ENCODE measurements around the gene CRCP. TPM values are rescaled to one million over a fixed set of nuclear protein-coding genes. Genes with fewer than 3 reads are reported as not detected.

Gene CRCP
- total and polyA plus RNA-seq, 2 of the 13 experiments (the other 11 are each of a cell fraction or from before 2014, with no cell fraction given), result 22.7 to 31.0 TPM

- TF ChIP-seq GTF3A (CRISPR knock-in tag; conservative IDR thresholded peaks at IDR 0.05), result no peak
- no peak for TF ChIP-seq LRRFIP1 (CRISPR knock-in tag; conservative IDR thresholded peaks at IDR 0.05)
- TF ChIP-seq HNRNPK (IDR thresholded peaks at IDR 0.05; ENCODE audit: low read depth, low read length, poor library complexity, severe bottlenecking), result no peak
- no peak for TF ChIP-seq ZNF75D (CRISPR knock-in tag; IDR thresholded peaks at IDR 0.05; ENCODE audit: borderline replicate concordance)
- no peak for TF ChIP-seq KLF16 (CRISPR knock-in tag; IDR thresholded peaks at IDR 0.05)
- TF ChIP-seq ZNF768 (CRISPR knock-in tag; IDR thresholded peaks at IDR 0.05), result no peak
- TF ChIP-seq IRF1 (CRISPR knock-in tag; IDR thresholded peaks at IDR 0.05; ENCODE audit: low read depth), result no peak
- no peak for TF ChIP-seq MED8 (CRISPR knock-in tag; IDR thresholded peaks at IDR 0.05; ENCODE audit: insufficient replicate concordance)
- TF ChIP-seq ZNF569 (CRISPR knock-in tag; IDR thresholded peaks at IDR 0.05; ENCODE audit: borderline replicate concordance), result no peak
- 0 out of 2 replicates have a peak, but pooled peaks have one; percentile 20 for TF ChIP-seq THAP11 (CRISPR knock-in tag; IDR thresholded peaks at IDR 0.05)
- TF ChIP-seq ZBTB10 (CRISPR knock-in tag; IDR thresholded peaks at IDR 0.05; ENCODE audit: borderline replicate concordance), result no peak
- TF ChIP-seq IRF9 (CRISPR knock-in tag; IDR thresholded peaks at IDR 0.05; ENCODE audit: borderline replicate concordance), result no peak
- TF ChIP-seq RFX1 (IDR thresholded peaks at IDR 0.05), result no peak
- TF ChIP-seq, protein P1, sequence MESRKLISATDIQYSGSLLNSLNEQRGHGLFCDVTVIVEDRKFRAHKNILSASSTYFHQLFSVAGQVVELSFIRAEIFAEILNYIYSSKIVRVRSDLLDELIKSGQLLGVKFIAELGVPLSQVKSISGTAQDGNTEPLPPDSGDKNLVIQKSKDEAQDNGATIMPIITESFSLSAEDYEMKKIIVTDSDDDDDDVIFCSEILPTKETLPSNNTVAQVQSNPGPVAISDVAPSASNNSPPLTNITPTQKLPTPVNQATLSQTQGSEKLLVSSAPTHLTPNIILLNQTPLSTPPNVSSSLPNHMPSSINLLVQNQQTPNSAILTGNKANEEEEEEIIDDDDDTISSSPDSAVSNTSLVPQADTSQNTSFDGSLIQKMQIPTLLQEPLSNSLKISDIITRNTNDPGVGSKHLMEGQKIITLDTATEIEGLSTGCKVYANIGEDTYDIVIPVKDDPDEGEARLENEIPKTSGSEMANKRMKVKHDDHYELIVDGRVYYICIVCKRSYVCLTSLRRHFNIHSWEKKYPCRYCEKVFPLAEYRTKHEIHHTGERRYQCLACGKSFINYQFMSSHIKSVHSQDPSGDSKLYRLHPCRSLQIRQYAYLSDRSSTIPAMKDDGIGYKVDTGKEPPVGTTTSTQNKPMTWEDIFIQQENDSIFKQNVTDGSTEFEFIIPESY (CRISPR knock-in tag; IDR thresholded peaks at IDR 0.05), result peak; percentile 92
- no peak for TF ChIP-seq ZNF513 (CRISPR knock-in tag; conservative IDR thresholded peaks at IDR 0.05)
- TF ChIP-seq MIXL1 (CRISPR knock-in tag; IDR thresholded peaks at IDR 0.05), result 0 out of 2 replicates have a peak, but pooled peaks have one; percentile 30
- peak; percentile 33; the same call in 1 of the 2 replicates for TF ChIP-seq PPARG (CRISPR knock-in tag; conservative IDR thresholded peaks at IDR 0.05)
- no peak for TF ChIP-seq ZNF547 (CRISPR knock-in tag; IDR thresholded peaks at IDR 0.05)
- TF ChIP-seq SPEN (CRISPR knock-in tag; IDR thresholded peaks at IDR 0.05; ENCODE audit: low read depth), result no peak
These were observed 26.3 kb downstream of the CRCP start (continued) for GRCh38 chr7:66140924-66141323.

All from HepG2 (cell line).